ENCODE results near the gene LRRFIP1. TPM values are rescaled to one million over a fixed set of nuclear protein-coding genes. Genes with fewer than 3 reads are reported as not detected.
A peak's percentile ranks its signal among the peaks of the same experiment; 100 is the strongest.

The LRRFIP1 gene
- total and polyA plus RNA-seq, 2 of the 13 experiments (the other 11 are each of a cell fraction or from before 2014, with no cell fraction given): 15.9 to 40.5 TPM

- TF ChIP-seq ZNF841 (CRISPR knock-in tag; IDR thresholded peaks at IDR 0.05; ENCODE audit: borderline replicate concordance) (peak; percentile 74; the same call in 1 of the 2 replicates), MED1 (CRISPR knock-in tag; IDR thresholded peaks at IDR 0.05) (no peak), ZKSCAN1 (IDR thresholded peaks at IDR 0.05; ENCODE audit: low read length) (no peak), ZBTB10 (CRISPR knock-in tag; IDR thresholded peaks at IDR 0.05; ENCODE audit: borderline replicate concordance) (0 out of 2 replicates have a peak, but pooled peaks have one; percentile 28), PRDM15 (CRISPR knock-in tag; IDR thresholded peaks at IDR 0.05) (0 out of 2 replicates have a peak, but pooled peaks have one; percentile 45), ZNF225 (CRISPR knock-in tag; IDR thresholded peaks at IDR 0.05) (no peak), REL (CRISPR knock-in tag; conservative IDR thresholded peaks at IDR 0.05) (peak; percentile 44; the same call in 1 of the 2 replicates), UBTF (CRISPR knock-in tag; IDR thresholded peaks at IDR 0.05) (peak; percentile 75; the same call in 1 of the 2 replicates), REPIN1 (CRISPR knock-in tag; IDR thresholded peaks at IDR 0.05; ENCODE audit: borderline replicate concordance, low read depth) (no peak), ZC3H4 (CRISPR knock-in tag; IDR thresholded peaks at IDR 0.05; ENCODE audit: borderline replicate concordance) (no peak), ZNF580 (CRISPR knock-in tag; IDR thresholded peaks at IDR 0.05; ENCODE audit: borderline replicate concordance, low read depth) (0 out of 2 replicates have a peak, but pooled peaks have one; percentile 68), HES4 (CRISPR knock-in tag; IDR thresholded peaks at IDR 0.05; ENCODE audit: borderline replicate concordance) (peak; percentile 32; the same call in 1 of the 2 replicates), KLF11 (CRISPR knock-in tag; IDR thresholded peaks at IDR 0.05) (no peak), ZNF7 (CRISPR knock-in tag; IDR thresholded peaks at IDR 0.05) (0 out of 2 replicates have a peak, but pooled peaks have one; percentile 4), ZNF556 (CRISPR knock-in tag; IDR thresholded peaks at IDR 0.05; ENCODE audit: borderline replicate concordance) (0 out of 2 replicates have a peak, but pooled peaks have one; percentile 94), ZNF281 (CRISPR knock-in tag; IDR thresholded peaks at IDR 0.05; ENCODE audit: borderline replicate concordance) (peak; percentile 59; the same call in 1 of the 2 replicates)
These were observed 64.7 kb downstream of the LRRFIP1 start (continued) for GRCh38 chr2:237691908-237692600.

Data from HepG2 (cell line).